Tibial artery (tissue), 4 donors: ENCODE measurements around the gene FAHD2A.
"Not testable (repeated sequence)": the region's sequence is repeated elsewhere in the genome, so short reads cannot be mapped to it uniquely, and the experiment has no call there.

Experiments
- DNase-seq, 2 donors: peaks; one replicate each; pipeline ENCODE4 v3.0.0-alpha.2; 2019
- H3K27ac ChIP-seq, 2 donors: fragments of 200-600 bp; sonication (generic) in 1 of 2; 1 replicate in 1 of 2; 2 replicates in 1 of 2; pipeline ENCODE4 v1.5.1; 2018 to 2019; ENCODE audit warnings: mild to moderate bottlenecking in 1 of 2
- H3K27me3 ChIP-seq, 2 donors: fragments of 200-600 bp; sonication (generic) in 1 of 2; one replicate each; pipeline versions ENCODE4 v1.5.1 to v1.6.0; 2016 to 2019
- H3K36me3 ChIP-seq, 3 donors: fragments of 200-600 bp; sonication (generic) in 2 of 3; one replicate each; pipeline ENCODE4 v1.5.1; 2016 to 2019; ENCODE audit warnings: mild to moderate bottlenecking in 2 of 3
- H3K4me1 ChIP-seq, 4 donors: fragments of 200-600 bp; sonication (generic) in 2 of 4; 1 replicate in 3 of 4; 2 replicates in 1 of 4; pipeline ENCODE4 v1.5.1; 2016 to 2019
- H3K4me3 ChIP-seq, 2 donors: fragments of 200-600 bp; sonication (generic) in 1 of 2; 1 replicate in 1 of 2; 2 replicates in 1 of 2; pipeline ENCODE4 v1.5.1; 2018 to 2019; ENCODE audit warnings: mild to moderate bottlenecking in 2 of 2
- H3K9me3 ChIP-seq, 3 donors: fragments of 200-600 bp; sonication (generic) in 1 of 3; one replicate each; pipeline ENCODE4 v1.5.1; 2016 to 2019
- CTCF ChIP-seq, 2 experiments: fragments of 200-600 bp in 1 of 2; fragments of 450-650 bp in 1 of 2; IDR thresholded peaks; one replicate each; pipeline ENCODE4 v1.5.1; 2017 to 2019; ENCODE audit warnings: antibody characterized with exemption in 2 of 2, mild to moderate bottlenecking in 1 of 2, moderate library complexity in 1 of 2
- intact Hi-C: fragments of 100-400 bp; cut with DNase I; formaldehyde crosslinking; loops from one replicate; pipeline ENCODE4 v1.15.0; 2023; ENCODE audit warnings: low total_unique reads

Gene FAHD2A

GRCh38 chr2:95414015-95414594 is 11.6 kb downstream of the FAHD2A start:
- H3K4me3 ChIP-seq, H3K27ac ChIP-seq, H3K27me3 ChIP-seq, H3K9me3 ChIP-seq, intact Hi-C loops, H3K4me1 ChIP-seq: not testable (repeated sequence)
- peaks cover 0 to 19% (median 0%) of the 10 kb centered on the region in 3 donors for H3K36me3 ChIP-seq
- DNase-seq, result peak; percentile 86 to 89
- peak; percentile 83 to 87 for TF ChIP-seq CTCF (IDR thresholded peaks at IDR 0.05)

- H3K9me3 ChIP-seq, H3K27ac ChIP-seq, DNase-seq, H3K4me1 ChIP-seq, H3K27me3 ChIP-seq, H3K4me3 ChIP-seq, intact Hi-C loops: not testable (repeated sequence)
- H3K36me3 ChIP-seq, result peaks cover 0 to 19% (median 0%) of the 10 kb centered on the region in 3 donors
Measured at GRCh38 chr2:95415138-95415537, 12.6 kb downstream of the FAHD2A start.

- H3K9me3 ChIP-seq, H3K27ac ChIP-seq, H3K27me3 ChIP-seq, intact Hi-C loops, H3K4me1 ChIP-seq, H3K4me3 ChIP-seq: not testable (repeated sequence)
- H3K36me3 ChIP-seq, result peaks cover 0 to 19% (median 0%) of the 10 kb centered on the region in 3 donors
- DNase-seq, result peak in 1 of 2 donors; percentile 41
Measured at GRCh38 chr2:95415561-95415960, 13.1 kb downstream of the FAHD2A start.

- H3K27ac ChIP-seq, intact Hi-C loops, H3K4me1 ChIP-seq, H3K4me3 ChIP-seq, H3K9me3 ChIP-seq, DNase-seq, H3K27me3 ChIP-seq, H3K36me3 ChIP-seq: not testable (repeated sequence)
Measured at GRCh38 chr2:95427196-95427867, 24.8 kb downstream of the FAHD2A start.

GRCh38 chr2:95429748-95430467 is 27.4 kb downstream of the FAHD2A start:
- intact Hi-C loops, H3K9me3 ChIP-seq, H3K36me3 ChIP-seq, H3K27ac ChIP-seq, H3K27me3 ChIP-seq, H3K4me3 ChIP-seq, H3K4me1 ChIP-seq, DNase-seq: not testable (repeated sequence)

- H3K4me3 ChIP-seq, DNase-seq, H3K4me1 ChIP-seq, H3K27ac ChIP-seq, intact Hi-C loops, H3K36me3 ChIP-seq, H3K9me3 ChIP-seq, H3K27me3 ChIP-seq: not testable (repeated sequence)
Measured at GRCh38 chr2:95433373-95433772, 30.9 kb downstream of the FAHD2A start.

- intact Hi-C loops, DNase-seq, H3K27me3 ChIP-seq, H3K4me3 ChIP-seq, H3K27ac ChIP-seq, H3K36me3 ChIP-seq, H3K4me1 ChIP-seq, H3K9me3 ChIP-seq: not testable (repeated sequence)
Measured at GRCh38 chr2:95433973-95434372, 31.5 kb downstream of the FAHD2A start.

GRCh38 chr2:95434507-95435076 is 32.1 kb downstream of the FAHD2A start:
- H3K4me1 ChIP-seq, H3K36me3 ChIP-seq, H3K27me3 ChIP-seq, H3K9me3 ChIP-seq, intact Hi-C loops, H3K4me3 ChIP-seq, H3K27ac ChIP-seq: not testable (repeated sequence)
- peak in 1 of 2 donors; percentile 74 for DNase-seq

- H3K9me3 ChIP-seq, intact Hi-C loops, H3K36me3 ChIP-seq, H3K27me3 ChIP-seq, H3K4me1 ChIP-seq, H3K4me3 ChIP-seq, H3K27ac ChIP-seq, DNase-seq: not testable (repeated sequence)
Measured at GRCh38 chr2:95435162-95435871, 32.8 kb downstream of the FAHD2A start.

- H3K27me3 ChIP-seq, H3K4me1 ChIP-seq, H3K4me3 ChIP-seq, intact Hi-C loops, H3K36me3 ChIP-seq, H3K27ac ChIP-seq, H3K9me3 ChIP-seq, DNase-seq: not testable (repeated sequence)
Measured at GRCh38 chr2:95435872-95436209, 33.3 kb downstream of the FAHD2A start.

- intact Hi-C loops, H3K4me3 ChIP-seq, H3K9me3 ChIP-seq, H3K36me3 ChIP-seq, H3K4me1 ChIP-seq, DNase-seq, H3K27me3 ChIP-seq, H3K27ac ChIP-seq: not testable (repeated sequence)
Measured at GRCh38 chr2:95442474-95443099, 40.1 kb downstream of the FAHD2A start.

GRCh38 chr2:95445317-95445716 is 42.8 kb downstream of the FAHD2A start:
- DNase-seq, H3K4me1 ChIP-seq, H3K4me3 ChIP-seq, H3K36me3 ChIP-seq, H3K27ac ChIP-seq, H3K9me3 ChIP-seq, H3K27me3 ChIP-seq, intact Hi-C loops: not testable (repeated sequence)
